Karpas-422 (cell line): ENCODE measurements around the gene FEN1. TPM values are rescaled to one million over a fixed set of nuclear protein-coding genes. Genes with fewer than 3 reads are reported as not detected.

Experiments
- DNase-seq: peaks from one replicate; pipeline ENCODE4 v3.0.0-alpha.2; 2015
- H2AFZ ChIP-seq: fragments of 200-600 bp; sonication (generic); 2 replicates; pipeline ENCODE4 v1.6.1; 2014; ENCODE audit warnings: antibody characterized with exemption, low read length, mixed read lengths
- H3K27ac ChIP-seq: fragments of 200-600 bp; sonication (generic); 2 replicates; pipeline ENCODE4 v1.5.1; 2014; ENCODE audit warnings: mild to moderate bottlenecking, low read length, moderate library complexity
- H3K27me3 ChIP-seq: fragments of 200-600 bp; sonication (generic); 2 replicates; pipeline ENCODE4 v1.6.1; 2014; ENCODE audit warnings: low read length, mixed read lengths
- H3K36me3 ChIP-seq: fragments of 200-600 bp; sonication (generic); 2 replicates; pipeline ENCODE4 v1.6.1; 2014; ENCODE audit warnings: low read length, mixed read lengths; ENCODE audit not compliant: insufficient read depth
- H3K4me1 ChIP-seq: fragments of 200-600 bp; sonication (generic); 2 replicates; pipeline ENCODE4 v1.6.1; 2014; ENCODE audit warnings: mild to moderate bottlenecking, low read length, mixed read lengths
- H3K4me2 ChIP-seq: fragments of 200-600 bp; sonication (generic); 2 replicates; pipeline ENCODE4 v1.6.1; 2014; ENCODE audit warnings: low read length, low read depth, mild to moderate bottlenecking; ENCODE audit not compliant: poor library complexity, severe bottlenecking
- H3K4me3 ChIP-seq: fragments of 200-600 bp; sonication (generic); 2 replicates; pipeline ENCODE4 v1.5.1; 2014; ENCODE audit warnings: mild to moderate bottlenecking, antibody characterized with exemption, low read length, mixed read lengths
- H3K79me2 ChIP-seq: fragments of 200-600 bp; sonication (generic); 2 replicates; pipeline ENCODE4 v1.6.1; 2014; ENCODE audit warnings: mild to moderate bottlenecking, low read length, mixed read lengths
- H3K9ac ChIP-seq: fragments of 200-600 bp; sonication (generic); 2 replicates; pipeline ENCODE4 v1.6.0; 2014; ENCODE audit warnings: low read length
- H3K9me2 ChIP-seq: fragments of 200-600 bp; sonication (generic), shearing (Covaris generic); replicated peaks from 2 replicates; pipeline ENCODE4 v1.6.0; 2014; ENCODE audit warnings: mild to moderate bottlenecking, low read length, moderate library complexity; ENCODE audit not compliant: insufficient read depth
- H3K9me3 ChIP-seq: fragments of 300-700, 200-600 bp; sonication (generic); 2 replicates; pipeline ENCODE4 v1.6.1; 2014; ENCODE audit warnings: low read length, mixed read lengths
- H4K20me1 ChIP-seq: fragments of 200-600 bp; sonication (generic); 2 replicates; pipeline ENCODE4 v1.6.1; 2014; ENCODE audit warnings: mild to moderate bottlenecking, antibody characterized with exemption, low read length, low read depth; ENCODE audit not compliant: insufficient read depth
- total RNA-seq: library from RNA; depleted of rRNA; stranded (reverse); fragments of >200 nt; shearing (Covaris generic); gene quantifications from 2 replicates; pipeline ENCODE4 v1.2.3, GENCODE V29; 2014; ENCODE audit warnings: low replicate concordance

Gene FEN1
- total RNA-seq, 1 experiment from 2014 or later: 18.0 TPM

DNA sequence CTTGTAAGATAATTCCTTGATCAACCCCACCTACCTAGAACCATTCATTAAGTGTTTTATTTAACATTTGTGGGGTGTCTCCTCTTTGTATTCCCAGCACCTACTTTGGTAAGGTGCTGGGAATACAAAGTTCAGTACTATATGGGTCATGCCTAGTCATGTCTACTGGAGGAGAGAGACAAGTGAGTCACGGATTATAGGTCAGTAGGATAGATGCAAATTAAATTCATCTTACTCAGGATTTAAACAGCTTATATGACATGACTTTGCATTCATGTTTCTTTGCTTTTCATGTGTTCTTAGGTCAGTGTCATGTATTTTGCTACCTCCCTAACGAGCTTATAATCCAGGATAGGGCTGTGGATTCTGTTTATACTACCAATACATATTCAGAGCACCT is 27.5 kb downstream of the FEN1 start:
- H2AFZ ChIP-seq: no peak overlapping the region
- peaks cover 22% of the 10 kb centered on the region for H3K4me1 ChIP-seq
- H3K9me2 ChIP-seq: no peaks in the 10 kb centered on the region
- no peaks in the 10 kb centered on the region for H3K36me3 ChIP-seq
- no peaks in the 10 kb centered on the region for H3K9me3 ChIP-seq
- no peak overlapping the region for H3K9ac ChIP-seq
- no peak overlapping the region for H3K4me3 ChIP-seq
- H3K79me2 ChIP-seq: peaks cover 2% of the 10 kb centered on the region; the same call in 1 of the 2 replicates
- no peak overlapping the region for H3K27ac ChIP-seq
- no peaks in the 10 kb centered on the region for H4K20me1 ChIP-seq
- H3K27me3 ChIP-seq: no peaks in the 10 kb centered on the region
- no peak for DNase-seq
- H3K4me2 ChIP-seq: no peak overlapping the region

DNA sequence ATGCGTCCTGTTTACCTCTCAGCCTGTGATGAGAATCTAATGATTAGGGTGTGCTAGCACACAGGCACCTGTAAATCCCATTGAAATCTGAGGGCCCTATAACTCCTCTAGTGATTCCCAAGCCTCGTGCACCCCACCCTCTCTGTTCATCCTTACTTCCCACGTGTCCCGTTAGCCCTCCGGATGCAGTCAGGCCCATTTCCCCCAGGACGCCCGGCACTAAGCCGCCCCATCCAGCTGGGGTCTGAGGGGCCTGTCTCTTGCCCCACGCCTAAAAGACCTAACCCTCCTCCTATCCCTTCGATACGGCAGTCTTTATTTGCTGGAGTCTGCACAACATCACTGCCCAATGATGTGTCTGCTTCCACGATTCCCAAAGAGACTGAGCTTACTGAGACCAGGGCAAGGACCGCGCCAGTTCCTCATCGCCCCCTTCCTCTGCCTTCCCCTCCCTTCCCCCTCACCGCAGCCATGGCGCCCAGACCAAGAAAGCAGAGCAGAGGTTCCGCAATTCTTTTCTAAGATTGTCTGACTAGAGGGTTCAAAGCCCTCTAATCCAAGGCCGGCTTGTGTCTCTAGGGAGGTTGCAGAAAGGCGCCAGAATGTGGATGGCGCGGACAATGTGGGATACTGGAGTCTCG is 34.3 kb downstream of the FEN1 start:
- peak overlapping the region; percentile 97 for H3K9ac ChIP-seq
- H2AFZ ChIP-seq: no peak overlapping the region
- H3K9me2 ChIP-seq: no peaks in the 10 kb centered on the region
- H3K4me1 ChIP-seq: peaks cover 35% of the 10 kb centered on the region
- H3K4me3 ChIP-seq: peak overlapping the region; percentile 75
- H3K27me3 ChIP-seq: no peaks in the 10 kb centered on the region
- H3K27ac ChIP-seq: peak overlapping the region; percentile 97
- no peaks in the 10 kb centered on the region for H4K20me1 ChIP-seq
- H3K4me2 ChIP-seq: peak overlapping the region; percentile 80
- H3K79me2 ChIP-seq: peaks cover 32% of the 10 kb centered on the region
- peak; percentile 79 for DNase-seq
- H3K36me3 ChIP-seq: no peaks in the 10 kb centered on the region
- H3K9me3 ChIP-seq: no peaks in the 10 kb centered on the region

DNA sequence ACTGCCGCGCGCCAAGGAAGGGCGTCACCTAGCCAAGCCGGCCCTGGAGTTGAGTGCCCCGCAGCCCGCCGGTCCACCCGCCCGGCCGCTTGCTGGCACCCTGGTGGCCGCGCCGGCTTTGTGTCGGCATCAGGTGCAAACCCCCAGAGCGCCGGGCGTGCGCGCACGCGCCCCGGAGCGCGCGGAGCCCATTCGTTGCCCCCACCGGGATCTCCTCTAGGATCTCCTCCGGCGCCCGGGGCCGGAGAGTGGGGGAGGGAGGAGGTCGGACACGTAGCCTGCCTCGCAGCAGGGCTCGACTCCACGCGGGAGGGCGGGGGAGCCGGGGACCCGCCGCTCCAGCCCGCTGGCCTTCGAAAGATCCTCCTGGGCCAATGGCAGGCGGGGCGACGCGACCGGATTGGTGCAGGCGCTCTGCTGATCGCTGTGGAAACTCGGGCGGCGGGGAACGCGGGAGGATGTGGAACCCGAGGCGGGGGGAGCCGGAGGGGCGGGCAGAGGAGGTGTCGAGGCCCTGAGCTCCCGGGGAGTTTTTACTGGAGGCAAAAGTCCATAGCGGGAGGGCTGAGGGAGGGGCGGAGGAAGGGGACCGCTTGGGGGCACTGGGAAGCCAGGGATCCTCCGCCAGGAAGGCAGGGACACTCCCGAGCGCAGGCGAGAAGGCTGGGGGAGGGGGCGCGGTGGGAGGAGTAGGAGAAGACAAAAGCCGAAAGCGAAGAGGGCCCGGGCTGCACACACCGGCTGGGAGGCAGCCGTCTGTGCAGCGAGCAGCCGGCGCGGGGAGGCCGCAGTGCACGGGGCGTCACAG is 35.1 kb downstream of the FEN1 start, which contains the start of gene FADS2:
Gene FADS2 (plus strand): TSS at position 730 of the 808 bp plus-strand sequence. CDS start 91 bp downstream, outside the sequence.
- peak; percentile 94 for DNase-seq
- peak within 1 kb of the TSS; percentile 97 for H3K9ac ChIP-seq
- H3K9me2 ChIP-seq: no peaks in the 10 kb centered on the region
- peak within 1 kb of the TSS; percentile 80 for H3K4me2 ChIP-seq
- H4K20me1 ChIP-seq: no peaks in the 10 kb centered on the region; the same call in 1 of the 2 replicates
- H2AFZ ChIP-seq: no peak within 1 kb of the TSS
- H3K79me2 ChIP-seq: peaks cover 32% of the 10 kb centered on the region
- peak within 1 kb of the TSS; percentile 97 for H3K27ac ChIP-seq
- peaks cover 43% of the 10 kb centered on the region for H3K4me1 ChIP-seq
- no peaks in the 10 kb centered on the region for H3K9me3 ChIP-seq
- H3K4me3 ChIP-seq: peak within 1 kb of the TSS; percentile 75
- H3K27me3 ChIP-seq: no peaks in the 10 kb centered on the region
- no peaks in the 10 kb centered on the region for H3K36me3 ChIP-seq

DNA sequence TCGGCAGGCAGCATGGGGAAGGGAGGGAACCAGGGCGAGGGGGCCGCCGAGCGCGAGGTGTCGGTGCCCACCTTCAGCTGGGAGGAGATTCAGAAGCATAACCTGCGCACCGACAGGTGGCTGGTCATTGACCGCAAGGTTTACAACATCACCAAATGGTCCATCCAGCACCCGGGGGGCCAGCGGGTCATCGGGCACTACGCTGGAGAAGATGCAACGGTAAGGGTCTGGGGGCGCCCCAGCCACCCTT is 35.6 kb downstream of the FEN1 start:
- Histone ChIP-seq H3K36me3 (no peaks in the 10 kb centered on the region), H3K4me1 (peaks cover 48% of the 10 kb centered on the region), H3K9me2 (no peaks in the 10 kb centered on the region), H3K27ac (peak overlapping the region; percentile 97), H3K9me3 (no peaks in the 10 kb centered on the region), H4K20me1 (no peaks in the 10 kb centered on the region; the same call in 1 of the 2 replicates), H3K9ac (peak overlapping the region; percentile 97), H2AFZ (no peak overlapping the region), H3K27me3 (no peaks in the 10 kb centered on the region), H3K79me2 (peaks cover 32% of the 10 kb centered on the region), H3K4me2 (peak overlapping the region; percentile 80), H3K4me3 (peak overlapping the region; percentile 75)
- DNase-seq: no peak

DNA sequence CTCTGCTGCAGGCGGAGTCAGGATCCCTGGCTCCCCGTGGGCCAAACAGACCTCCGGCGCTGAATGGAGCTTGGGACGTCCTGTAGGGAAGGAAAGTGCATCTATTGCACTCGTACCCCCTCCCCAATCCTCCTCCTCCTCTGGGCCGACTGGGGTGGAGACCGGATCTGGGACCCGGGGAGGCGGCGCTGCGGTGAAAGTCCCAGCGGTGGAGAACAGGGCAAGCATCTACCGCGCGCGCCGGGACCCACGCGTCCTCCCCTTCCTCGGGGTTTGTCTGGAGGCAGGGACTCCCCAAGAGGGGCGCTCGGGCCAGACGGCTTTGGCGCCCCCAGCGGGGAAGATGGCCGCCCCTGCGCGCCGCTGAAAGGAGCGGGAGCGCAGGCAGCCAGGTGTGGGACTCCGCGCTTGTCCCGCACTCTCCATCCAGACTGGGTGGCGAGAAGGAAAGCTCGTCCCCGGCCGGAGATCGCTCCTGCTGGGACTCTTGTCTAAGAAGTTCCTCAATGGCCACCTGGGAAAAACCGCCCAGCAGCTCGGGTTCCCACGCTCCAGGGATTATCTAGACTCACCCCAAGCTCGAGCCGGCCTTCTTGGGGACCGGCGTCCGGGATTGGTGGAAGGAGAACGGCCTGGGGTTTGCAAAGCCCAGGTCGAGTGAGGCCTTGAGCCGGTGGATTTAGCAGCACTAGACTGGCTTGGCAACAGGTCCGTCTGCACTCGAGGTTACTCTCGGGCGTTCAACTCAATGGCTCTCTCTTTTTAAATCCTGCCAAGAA is 36.1 kb downstream of the FEN1 start:
- peak overlapping the region; percentile 97 for H3K27ac ChIP-seq

DNA sequence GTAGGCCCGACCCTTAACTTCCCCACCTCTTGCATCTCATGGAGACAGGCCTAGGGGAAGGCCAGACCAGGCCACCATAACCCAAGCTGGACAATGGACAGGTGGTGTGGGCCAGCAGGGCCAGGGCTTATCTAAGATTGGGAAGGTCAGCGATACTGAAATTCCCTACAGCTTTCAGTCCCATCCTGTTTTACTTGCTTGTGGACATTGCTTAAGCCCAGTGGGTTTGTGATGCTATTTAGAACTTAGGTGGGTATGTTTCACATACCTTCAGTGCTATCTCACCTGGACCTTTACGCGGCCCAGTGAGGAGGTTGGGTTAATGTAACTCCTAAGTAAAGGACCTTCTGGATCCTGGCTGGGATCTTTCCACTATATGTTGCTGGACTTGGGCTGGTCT is 37.1 kb downstream of the FEN1 start:
- H3K27me3 ChIP-seq: no peaks in the 10 kb centered on the region
- H2AFZ ChIP-seq: no peak overlapping the region
- DNase-seq: no peak
- peak overlapping the region; percentile 75 for H3K4me3 ChIP-seq
- H3K9ac ChIP-seq: peak overlapping the region; percentile 97
- peak overlapping the region; percentile 97 for H3K27ac ChIP-seq
- no peaks in the 10 kb centered on the region; the same call in 1 of the 2 replicates for H4K20me1 ChIP-seq
- H3K4me1 ChIP-seq: peaks cover 63% of the 10 kb centered on the region
- H3K9me2 ChIP-seq: no peaks in the 10 kb centered on the region
- H3K36me3 ChIP-seq: no peaks in the 10 kb centered on the region
- peak overlapping the region; percentile 80 for H3K4me2 ChIP-seq
- H3K79me2 ChIP-seq: peaks cover 32% of the 10 kb centered on the region
- no peaks in the 10 kb centered on the region for H3K9me3 ChIP-seq

More for the DNA sequence above, 36.1 kb downstream of the FEN1 start:
- Histone ChIP-seq H3K4me1 (peaks cover 53% of the 10 kb centered on the region), H3K36me3 (no peaks in the 10 kb centered on the region), H3K9ac (peak overlapping the region; percentile 97), H3K79me2 (peaks cover 32% of the 10 kb centered on the region), H2AFZ (no peak overlapping the region), H3K27me3 (no peaks in the 10 kb centered on the region), H3K4me2 (peak overlapping the region; percentile 80), H3K9me3 (no peaks in the 10 kb centered on the region), H4K20me1 (no peaks in the 10 kb centered on the region; the same call in 1 of the 2 replicates), H3K4me3 (peak overlapping the region; percentile 75), H3K9me2 (no peaks in the 10 kb centered on the region)
- peak; percentile 72 for DNase-seq

DNA sequence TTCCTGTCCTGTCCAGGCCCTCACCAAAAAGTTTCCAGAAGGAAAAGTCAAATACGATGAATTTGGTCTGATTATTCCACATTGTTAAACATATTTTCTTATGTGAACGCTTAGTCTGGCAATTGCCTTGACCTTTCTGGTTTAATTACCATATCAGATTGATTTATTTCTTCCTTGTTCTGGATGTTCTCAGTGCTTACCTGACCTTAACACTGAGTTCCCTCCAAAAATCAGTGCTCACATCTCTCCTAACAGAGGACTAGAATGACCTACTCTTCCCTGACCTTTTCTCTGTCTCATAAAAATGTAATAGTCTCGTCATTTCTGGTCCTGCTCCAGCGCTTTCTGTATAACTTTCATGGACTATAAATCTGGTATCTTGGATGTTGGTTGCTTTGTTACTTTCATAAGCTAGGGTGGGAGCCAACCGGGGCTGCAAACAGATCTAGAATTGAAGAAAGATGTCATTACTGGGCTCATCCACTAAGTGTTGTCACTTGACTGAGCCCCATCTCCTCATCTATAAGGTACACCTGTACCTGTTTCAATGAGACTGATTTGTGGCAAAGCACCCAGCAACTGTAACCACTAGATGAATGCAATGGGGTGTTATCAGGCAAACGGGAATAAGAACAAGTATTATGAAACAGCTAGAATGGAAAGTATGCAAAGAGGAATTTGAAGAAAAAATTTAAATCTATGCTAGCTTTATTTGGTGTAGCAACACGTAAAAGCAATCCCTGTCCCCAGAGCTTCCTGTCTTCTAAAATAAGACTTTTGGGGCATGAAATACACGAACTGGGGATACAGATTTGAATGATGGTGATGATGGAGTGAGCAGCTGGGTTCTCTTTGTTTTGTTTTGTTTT is 37.8 kb downstream of the FEN1 start:
- H3K9ac ChIP-seq: peak overlapping the region; percentile 97
- peaks cover 70% of the 10 kb centered on the region for H3K4me1 ChIP-seq
- H4K20me1 ChIP-seq: no peaks in the 10 kb centered on the region; the same call in 1 of the 2 replicates
- no peaks in the 10 kb centered on the region for H3K9me2 ChIP-seq
- no peaks in the 10 kb centered on the region for H3K27me3 ChIP-seq
- H3K9me3 ChIP-seq: no peaks in the 10 kb centered on the region
- peaks cover 37% of the 10 kb centered on the region for H3K79me2 ChIP-seq
- peak overlapping the region; percentile 97 for H3K27ac ChIP-seq
- no peak overlapping the region for H2AFZ ChIP-seq
- no peaks in the 10 kb centered on the region for H3K36me3 ChIP-seq
- peak overlapping the region; percentile 80 for H3K4me2 ChIP-seq
- peak overlapping the region; percentile 75 for H3K4me3 ChIP-seq
- no peak for DNase-seq
